H1 (cell line): ENCODE measurements around the gene ADCY3. TPM values are rescaled to one million over a fixed set of nuclear protein-coding genes. Genes with fewer than 3 reads are reported as not detected.

ENCODE experiments used
- CTCF ChIA-PET: fragments of 300-600 bp; sonication (Branson Sonifier 250); formaldehyde crosslinking; loops from one replicate; lab custom pipeline; 2021; ENCODE audit not compliant: partially characterized antibody; lab: Charles Lee
- POLR2A ChIA-PET: fragments of 300-600 bp; sonication (Branson Sonifier 250); formaldehyde crosslinking; loops from one replicate; lab custom pipeline; 2021; ENCODE audit warnings: inconsistent platforms; ENCODE audit not compliant: partially characterized antibody; lab: Charles Lee
- DNase-seq, 2 experiments: peaks; one replicate each; pipeline versions ENCODE4 v3.0.0 to v3.0.0-alpha.2; 2010 to 2022; ENCODE audit warnings: low spot score in 2 of 2, low read depth in 1 of 2, mixed read lengths in 1 of 2
- FAIRE-seq: peaks from 2 replicates; lab custom pipeline; 2011; peaks lifted over from hg19 to GRCh38; lab: Jason Lieb, UNC
- H2AFZ ChIP-seq: 2 replicates; pipeline ENCODE4 v1.8.1; 2012; ENCODE audit warnings: low read length, inconsistent platforms
- H2AK5ac ChIP-seq: 2 replicates; pipeline ENCODE4 v1.6.1; 2013; ENCODE audit warnings: low read depth, low read length
- H2BK120ac ChIP-seq: replicated peaks from 2 replicates; pipeline ENCODE3; 2013; ENCODE audit warnings: low read depth, low read length, inconsistent platforms
- H2BK12ac ChIP-seq: 2 replicates; pipeline ENCODE4 v1.6.1; 2013; ENCODE audit warnings: low read depth, low read length
- H2BK15ac ChIP-seq: 2 replicates; pipeline ENCODE4 v1.6.1; 2013; ENCODE audit warnings: low read length
- H2BK20ac ChIP-seq: 2 replicates; pipeline ENCODE4 v1.6.1; 2013; ENCODE audit warnings: low read length
- H2BK5ac ChIP-seq: 2 replicates; pipeline ENCODE4 v1.6.1; 2013; ENCODE audit warnings: low read depth, low read length
- H3K14ac ChIP-seq: 2 replicates; pipeline ENCODE4 v1.6.1; 2013; ENCODE audit warnings: inconsistent platforms; ENCODE audit not compliant: insufficient read length
- H3K18ac ChIP-seq: 2 replicates; pipeline ENCODE4 v1.6.1; 2013; ENCODE audit warnings: low read length; ENCODE audit errors: extremely low read depth
- H3K23ac ChIP-seq: 2 replicates; pipeline ENCODE4 v1.6.1; 2013; ENCODE audit warnings: inconsistent platforms; ENCODE audit not compliant: insufficient read length
- H3K23me2 ChIP-seq: 2 replicates; pipeline ENCODE4 v1.6.1; 2013; ENCODE audit warnings: low read depth, low read length
- H3K27ac ChIP-seq: 2 replicates; pipeline ENCODE4 v1.6.1; 2011; ENCODE audit warnings: low read depth, low read length, inconsistent platforms
- H3K27me3 ChIP-seq, 4 experiments: replicated peaks in 1 of 4; 1 replicate in 1 of 4; 2 replicates in 3 of 4; pipeline versions ENCODE4 v1.6.1 to v1.8.1; 2011 to 2013; ENCODE audit warnings: low read length in 3 of 4, mild to moderate bottlenecking in 3 of 4, inconsistent platforms in 2 of 4, mixed read lengths in 2 of 4, moderate library complexity in 1 of 4; ENCODE audit not compliant: control insufficient read depth in 3 of 4, insufficient read depth in 3 of 4; ENCODE audit errors: extremely low read depth in 1 of 4
- H3K36me3 ChIP-seq, 4 experiments: 2 replicates each; pipeline versions ENCODE4 v1.6.1 to v1.8.1; 2011 to 2013; ENCODE audit warnings: mild to moderate bottlenecking in 4 of 4, low read length in 3 of 4, moderate library complexity in 2 of 4, control low read depth in 1 of 4, inconsistent platforms in 1 of 4; ENCODE audit not compliant: insufficient read depth in 4 of 4, control insufficient read depth in 2 of 4
- H3K4ac ChIP-seq: replicated peaks from 2 replicates; pipeline ENCODE3; 2013; ENCODE audit warnings: low read length, low read depth, mixed read lengths, inconsistent platforms; ENCODE audit not compliant: insufficient read length
- H3K4me1 ChIP-seq, 4 experiments: replicated peaks in 1 of 4; 1 replicate in 1 of 4; 2 replicates in 3 of 4; pipeline versions ENCODE4 v1.6.1 to v1.8.1; 2011 to 2013; ENCODE audit warnings: low read length in 3 of 4, inconsistent platforms in 2 of 4, mixed read lengths in 1 of 4; ENCODE audit not compliant: insufficient read depth in 4 of 4, control insufficient read depth in 3 of 4
- H3K4me2 ChIP-seq, 2 experiments: 2 replicates each; pipeline versions ENCODE4 v1.6.1 to v1.8.1; 2011 to 2013; ENCODE audit warnings: low read depth in 2 of 2, low read length in 2 of 2, control low read depth in 1 of 2, inconsistent platforms in 1 of 2, mild to moderate bottlenecking in 1 of 2; ENCODE audit not compliant: insufficient read depth in 1 of 2
- H3K4me3 ChIP-seq, 4 experiments: fragments of 200-600, 300-600 bp in 1 of 4; sonication (generic), shearing (Covaris generic), sonication (Bioruptor Twin) in 1 of 4; 2 replicates each; pipeline versions ENCODE4 v1.5.1 to v1.8.1; 2011 to 2016; ENCODE audit warnings: low read length in 4 of 4, low read depth in 3 of 4, control low read depth in 2 of 4, inconsistent platforms in 2 of 4, mild to moderate bottlenecking in 2 of 4, mixed read lengths in 1 of 4, moderate library complexity in 1 of 4; ENCODE audit not compliant: insufficient read depth in 2 of 4; ENCODE audit errors: extremely low read depth in 1 of 4
- H3K56ac ChIP-seq: replicated peaks from 2 replicates; pipeline ENCODE3; 2013; ENCODE audit warnings: low read depth, mild to moderate bottlenecking, mixed read lengths, low read length, inconsistent platforms; ENCODE audit not compliant: insufficient read length
- H3K79me1 ChIP-seq: 2 replicates; pipeline ENCODE4 v1.6.1; 2013; ENCODE audit warnings: low read depth, low read length, control low read depth
- H3K79me2 ChIP-seq, 2 experiments: 2 replicates each; pipeline versions ENCODE4 v1.6.1 to v1.8.1; 2012 to 2013; ENCODE audit warnings: low read length in 2 of 2, mild to moderate bottlenecking in 2 of 2, inconsistent platforms in 1 of 2; ENCODE audit not compliant: insufficient read depth in 2 of 2, control insufficient read depth in 1 of 2
- H3K9ac ChIP-seq, 4 experiments: replicated peaks in 1 of 4; 1 replicate in 1 of 4; 2 replicates in 3 of 4; pipeline versions ENCODE4 v1.6.1 to v1.8.1; 2011 to 2013; ENCODE audit warnings: low read depth in 3 of 4, low read length in 3 of 4, control low read depth in 2 of 4, mild to moderate bottlenecking in 2 of 4, moderate library complexity in 2 of 4, inconsistent platforms in 1 of 4; ENCODE audit errors: extremely low read depth in 1 of 4
- H3K9me3 ChIP-seq, 2 experiments: 2 replicates each; pipeline versions ENCODE4 v1.6.1 to v1.8.1; 2012 to 2013; ENCODE audit warnings: mild to moderate bottlenecking in 2 of 2, moderate library complexity in 2 of 2, control low read depth in 1 of 2, inconsistent platforms in 1 of 2, low read depth in 1 of 2, low read length in 1 of 2, mixed read lengths in 1 of 2; ENCODE audit not compliant: insufficient read depth in 2 of 2
- H4K20me1 ChIP-seq, 2 experiments: replicated peaks in 1 of 2; 2 replicates each; pipeline versions ENCODE3 to v1.8.1; 2011 to 2013; ENCODE audit warnings: inconsistent platforms in 2 of 2, low read length in 2 of 2, mild to moderate bottlenecking in 1 of 2; ENCODE audit not compliant: insufficient read depth in 2 of 2, control insufficient read depth in 1 of 2
- H4K5ac ChIP-seq: 2 replicates; pipeline ENCODE4 v1.6.1; 2013; ENCODE audit warnings: low read length, low read depth, mixed read lengths, inconsistent platforms; ENCODE audit not compliant: insufficient read length
- H4K8ac ChIP-seq: 2 replicates; pipeline ENCODE4 v1.8.0; 2013; ENCODE audit warnings: mild to moderate bottlenecking, moderate library complexity, low read length, inconsistent platforms; ENCODE audit not compliant: insufficient read depth; ENCODE audit errors: extremely low read depth
- H4K91ac ChIP-seq: replicated peaks from 2 replicates; pipeline ENCODE3; 2013; ENCODE audit warnings: low read length, mixed read lengths, inconsistent platforms; ENCODE audit not compliant: insufficient read length
- CBX5 ChIP-seq: fragments of 300-800, 300-1000 bp; sonication (generic); IDR thresholded peaks from 2 replicates; pipeline ENCODE4 v1.7.1; 2016; ENCODE audit warnings: antibody characterized with exemption, low read length, low read depth
- CEBPB ChIP-seq: IDR thresholded peaks from 2 replicates; pipeline ENCODE4 v1.6.1; 2012; ENCODE audit warnings: low read depth, low read length
- CTBP2 ChIP-seq: IDR thresholded peaks from 2 replicates; pipeline ENCODE4 v1.7.0; 2011; ENCODE audit warnings: borderline replicate concordance, mild to moderate bottlenecking, moderate library complexity, mixed read lengths, low read length; ENCODE audit not compliant: insufficient read depth, insufficient read length
- GTF2F1 ChIP-seq: IDR thresholded peaks from 2 replicates; pipeline ENCODE4 v1.6.1; 2012; ENCODE audit warnings: low read depth, low read length, improper control_type of control experiment, borderline replicate concordance
- JUN ChIP-seq: IDR thresholded peaks from 2 replicates; pipeline ENCODE4 v1.6.1; 2011; ENCODE audit warnings: low read depth, mild to moderate bottlenecking, improper control_type of control experiment, low read length
- JUND ChIP-seq: IDR thresholded peaks from 2 replicates; pipeline ENCODE4 v1.6.1; 2011; ENCODE audit warnings: mild to moderate bottlenecking, improper control_type of control experiment, low read length
- NANOG ChIP-seq: IDR thresholded peaks from 2 replicates; pipeline ENCODE4 v1.6.1; 2011; ENCODE audit warnings: low read length, low read depth, mild to moderate bottlenecking, inconsistent platforms; ENCODE audit not compliant: insufficient read depth, poor library complexity, severe bottlenecking
- SRF ChIP-seq: IDR thresholded peaks from 2 replicates; pipeline ENCODE4 v1.6.1; 2011; ENCODE audit warnings: mild to moderate bottlenecking, low read depth, low read length, moderate library complexity
- WGBS, 2 experiments: shearing (Covaris generic) in 1 of 2; methylation state at CpG; one replicate each; pipeline versions ENCODE4 v1.1.6 to v1.1.7; 2013 to 2015; ENCODE audit warnings: low lambda C conversion rate in 2 of 2, mixed read lengths in 2 of 2, inconsistent platforms in 1 of 2, low coverage in 1 of 2, missing lambda C conversion rate in 1 of 2; ENCODE audit not compliant: insufficient replicate concordance in 2 of 2, insufficient coverage in 1 of 2, insufficient read length in 1 of 2; ENCODE audit errors: extremely low coverage in 1 of 2, missing lambda C conversion rate in 1 of 2; 5-methylcytosine and 5-hydroxymethylcytosine counted together
- polyA plus RNA-seq, 7 experiments: library from polyadenylated mRNA; depleted of rRNA in 3 of 7; stranded (reverse) in 5 of 7; unstranded in 2 of 7; fragments of >200 nt in 5 of 7; fragments of 200-250 nt in 2 of 7; gene quantifications; 1 replicate in 5 of 7; 2 replicates in 1 of 7; 4 replicates in 1 of 7; pipeline versions ENCODE4 v1.2.1 to v1.2.3, GENCODE V29; 2011 to 2013; ENCODE audit warnings: missing spikeins in 2 of 7, mixed read lengths in 2 of 7
- total RNA-seq: library from RNA; stranded (reverse); fragmentation: NEBNext Ultra II Directional; extraction: Animal tissue kit (Norgen Biotek cat#: 25700); gene quantifications from 2 replicates; pipeline ENCODE4 v1.2.1, GENCODE V29; 2021

Gene ADCY3
- total and polyA plus RNA-seq, 2 of the 8 experiments (the other 6 are each of a cell fraction or from before 2014, with no cell fraction given) = 45.1 to 52.9 TPM

GRCh38 chr2:24840164-24840869 lies 79.7 kb downstream of the ADCY3 start:
- ChIA-PET POLR2A (interaction anchor here (0.8 kb wide), 1 partner anchor 21 kb away, joined by 3 read pairs; no protein-coding TSS in a partner anchor), CTCF (interaction anchor here (0.6 to 4.0 kb wide), 5 partner anchors 13 to 18 kb away, joined by 3 to 20 read pairs (median 3); no protein-coding TSS in a partner anchor)
- Histone ChIP-seq H3K27ac (no peak overlapping the region), H2BK15ac (no peak overlapping the region), H3K14ac (no peak overlapping the region), H2AFZ (no peak overlapping the region), H2BK120ac (no peak overlapping the region), H2AK5ac (no peak overlapping the region), H3K23ac (no peak overlapping the region), H3K4me2 (no peak overlapping the region), H4K5ac (no peak overlapping the region), H3K9ac (no peak overlapping the region), H3K56ac (no peak overlapping the region), H4K8ac (0 out of 2 replicates have a peak overlapping the region, but pooled peaks have one; percentile 71), H3K36me3 (peaks cover 0 to 3% (median 1%) of the 10 kb centered on the region in 4 experiments; a peak in 3 of 8 replicates), H3K4me3 (no peak overlapping the region), H3K4me1 (no peaks in the 10 kb centered on the region), H2BK20ac (no peak overlapping the region), H3K27me3 (no peaks in the 10 kb centered on the region), H2BK12ac (no peak overlapping the region), H3K4ac (no peak overlapping the region), H4K91ac (no peak overlapping the region), H3K9me3 (no peaks in the 10 kb centered on the region), H3K79me1 (no peaks in the 10 kb centered on the region; the same call in 1 of the 2 replicates), H3K18ac (no peak overlapping the region), H4K20me1 (peaks cover 0 to 1% of the 10 kb centered on the region in 2 experiments), H2BK5ac (no peak overlapping the region), H3K23me2 (no peaks in the 10 kb centered on the region), H3K79me2 (no peaks in the 10 kb centered on the region; a peak in 1 of 4 replicates)
- TF ChIP-seq CTBP2 (no peak), SRF (no peak), NANOG (no peak), CBX5 (no peak), GTF2F1 (no peak), JUND (no peak), CEBPB (no peak), JUN (no peak)
- DNase-seq = no peak
- WGBS, 2 experiments = 90% methylated on average over 17 of the region's 17 CpGs; no CpG with 5 or more reads in 1 of the 2 experiments
- FAIRE-seq = no peak
